ENCODE measurements around the gene CEL. TPM values are rescaled to one million over a fixed set of nuclear protein-coding genes. Genes with fewer than 3 reads are reported as not detected.

The CEL gene
- total RNA-seq, 6 donors from 2014 or later = 0.15 to 9.4 (median 1.1) TPM; not detected in 1

GRCh38 chr9:133044661-133045060, 17.1 kb upstream of the CEL start:
- Histone ChIP-seq H3K4me3 (no peak overlapping the region), H3K36me3 (peaks cover 14 to 80% (median 68%) of the 10 kb centered on the region in 4 donors), H3K27ac (no peak overlapping the region), H3K27me3 (no peaks in the 10 kb centered on the region), H3K4me1 (no peaks in the 10 kb centered on the region), H3K9me3 (no peaks in the 10 kb centered on the region)
- TF ChIP-seq POLR2A (IDR thresholded peaks at IDR 0.05) = no peak
- TF ChIP-seq POLR2AphosphoS5 (IDR thresholded peaks at IDR 0.05) = no peak
- DNase-seq (no peak), ATAC-seq (ENCODE audit: low FRiP score in 2 of 2) (no peak)
- WGBS, 2 donors = 94 to 96% methylated on average over 11 of the region's 11 CpGs

- H3K36me3 ChIP-seq = peaks cover 14 to 85% (median 70%) of the 10 kb centered on the region in 4 donors
- no peaks in the 10 kb centered on the region for H3K27me3 ChIP-seq
- ATAC-seq (ENCODE audit: low FRiP score in 2 of 2) = no peak
- H3K27ac ChIP-seq = no peak overlapping the region
- H3K4me1 ChIP-seq = no peaks in the 10 kb centered on the region
- 93 to 97% methylated on average over 15 of the region's 15 CpGs for WGBS, 2 donors
- no peak overlapping the region for H3K4me3 ChIP-seq
- no peak for DNase-seq
- TF ChIP-seq POLR2A (IDR thresholded peaks at IDR 0.05) = no peak
- no peak for TF ChIP-seq CTCF (IDR thresholded peaks at IDR 0.05)
- no peak for TF ChIP-seq EP300 (IDR thresholded peaks at IDR 0.05)
- TF ChIP-seq POLR2AphosphoS5 (IDR thresholded peaks at IDR 0.05) = no peak
- H3K9me3 ChIP-seq = no peaks in the 10 kb centered on the region
Observed at GRCh38 chr9:133045132-133045531, 16.6 kb upstream of the CEL start.

GRCh38 chr9:133046196-133046899, 15.4 kb upstream of the CEL start:
- Histone ChIP-seq H3K9me3 (no peaks in the 10 kb centered on the region), H3K4me3 (no peak overlapping the region), H3K36me3 (peaks cover 17 to 97% (median 78%) of the 10 kb centered on the region in 4 donors), H3K27me3 (no peaks in the 10 kb centered on the region), H3K27ac (no peak overlapping the region), H3K4me1 (no peaks in the 10 kb centered on the region)
- DNase-seq (no peak), ATAC-seq (ENCODE audit: low FRiP score in 2 of 2) (no peak)
- no peak for TF ChIP-seq EP300 (IDR thresholded peaks at IDR 0.05)
- no peak for TF ChIP-seq CTCF (IDR thresholded peaks at IDR 0.05)
- no peak for TF ChIP-seq POLR2A (IDR thresholded peaks at IDR 0.05)
- TF ChIP-seq POLR2AphosphoS5 (IDR thresholded peaks at IDR 0.05) = no peak
- WGBS, 2 donors = 94 to 99% methylated on average over 7 to 9 of the region's 9 CpGs

GRCh38 chr9:133046900-133047295, 14.9 kb upstream of the CEL start:
- ATAC-seq (ENCODE audit: low FRiP score in 2 of 2) = no peak
- Histone ChIP-seq H3K36me3 (peaks cover 20 to 99% (median 83%) of the 10 kb centered on the region in 4 donors), H3K4me1 (no peaks in the 10 kb centered on the region), H3K4me3 (no peak overlapping the region), H3K27me3 (no peaks in the 10 kb centered on the region), H3K9me3 (no peaks in the 10 kb centered on the region), H3K27ac (no peak overlapping the region)
- no peak for DNase-seq
- 91 to 96% methylated on average over 7 of the region's 7 CpGs for WGBS, 2 donors
- TF ChIP-seq POLR2A (IDR thresholded peaks at IDR 0.05) (no peak), EP300 (IDR thresholded peaks at IDR 0.05) (no peak), CTCF (IDR thresholded peaks at IDR 0.05) (no peak), POLR2AphosphoS5 (IDR thresholded peaks at IDR 0.05) (no peak)

- no peak for ATAC-seq (ENCODE audit: low FRiP score in 2 of 2)
- 61 to 66% methylated on average over 4 to 5 of the region's 5 CpGs for WGBS, 2 donors
Observed at GRCh38 chr9:133048595-133048994, 13.2 kb upstream of the CEL start.

More at GRCh38 chr9:133048595-133048994, 13.2 kb upstream of the CEL start:
- Histone ChIP-seq H3K27me3 (no peaks in the 10 kb centered on the region), H3K4me1 (no peaks in the 10 kb centered on the region), H3K4me3 (no peak overlapping the region), H3K9me3 (no peaks in the 10 kb centered on the region), H3K27ac (no peak overlapping the region), H3K36me3 (peaks cover 14 to 99% (median 81%) of the 10 kb centered on the region in 4 donors)
- TF ChIP-seq EP300 (IDR thresholded peaks at IDR 0.05) = no peak
- TF ChIP-seq CTCF (IDR thresholded peaks at IDR 0.05) = peak in 1 of 6 experiments; percentile 6
- no peak for TF ChIP-seq POLR2A (IDR thresholded peaks at IDR 0.05)
- TF ChIP-seq POLR2AphosphoS5 (IDR thresholded peaks at IDR 0.05) = no peak
- no peak for DNase-seq
